Endothelial cell of umbilical vein (primary cell): ENCODE results near the gene TMEM178B. TPM values are rescaled to one million over a fixed set of nuclear protein-coding genes. Genes with fewer than 3 reads are reported as not detected.
"Not testable (repeated sequence)": the region's sequence is repeated elsewhere in the genome, so short reads cannot be mapped to it uniquely, and the experiment has no call there.

Source experiments
- BruUV-seq: library from RNA; stranded (reverse); fragments of 400-500 nt; replicated peaks from 2 replicates; lab custom pipeline; 2021; lab: Mats Ljungman, UMichigan
- CTCF ChIA-PET: fragments of 300-600, 350-600 bp; sonication (Branson Sonifier 250); formaldehyde crosslinking; loops from one replicate; lab custom pipeline; 2021; ENCODE audit warnings: antibody characterized with exemption, inconsistent platforms; lab: Charles Lee
- POLR2A ChIA-PET: fragments of 300-600, 350-600 bp; sonication (Branson Sonifier 250); formaldehyde crosslinking; loops from one replicate; lab custom pipeline; 2021; ENCODE audit warnings: antibody characterized with exemption, inconsistent platforms; lab: Charles Lee
- DNase-seq: peaks from one replicate; pipeline ENCODE4 v3.0.0-alpha.2; 2011; ENCODE audit warnings: low read depth, low spot score
- FAIRE-seq: peaks from 2 replicates; lab custom pipeline; 2011; peaks lifted over from hg19 to GRCh38; lab: Jason Lieb, UNC
- H2AFZ ChIP-seq: 2 replicates; pipeline ENCODE4 v1.6.0; 2012; ENCODE audit warnings: low read depth, low read length, control low read depth, inconsistent platforms
- H3K27ac ChIP-seq: 2 replicates; pipeline ENCODE4 v1.5.1; 2011; ENCODE audit warnings: low read depth, mild to moderate bottlenecking, control low read depth, low read length, moderate library complexity; ENCODE audit not compliant: insufficient read depth
- H3K27me3 ChIP-seq, 2 experiments: 2 replicates each; pipeline versions ENCODE4 v1.6.0 to v1.6.1; 2011; ENCODE audit warnings: low read length in 2 of 2, mixed read lengths in 1 of 2; ENCODE audit not compliant: control insufficient read depth in 2 of 2, insufficient read depth in 2 of 2
- H3K36me3 ChIP-seq, 2 experiments: 2 replicates in 1 of 2; 3 replicates in 1 of 2; pipeline ENCODE4 v1.5.1; 2011; ENCODE audit warnings: low read length in 2 of 2, mild to moderate bottlenecking in 1 of 2, moderate library complexity in 1 of 2; ENCODE audit not compliant: control insufficient read depth in 2 of 2, insufficient read depth in 2 of 2; ENCODE audit errors: extremely low read depth in 1 of 2
- H3K4me1 ChIP-seq: 3 replicates; pipeline ENCODE4 v1.5.1; 2011; ENCODE audit warnings: mild to moderate bottlenecking, low read length; ENCODE audit not compliant: control insufficient read depth, insufficient read depth; ENCODE audit errors: extremely low read depth
- H3K4me2 ChIP-seq: 2 replicates; pipeline ENCODE4 v1.6.1; 2011; ENCODE audit warnings: low read length, control low read depth, mixed read lengths; ENCODE audit not compliant: insufficient read depth
- H3K4me3 ChIP-seq, 3 experiments: fragments of 200-600 bp in 1 of 3; sonication (generic), shearing (Covaris generic) in 1 of 3; replicated peaks in 1 of 3; 2 replicates each; pipeline ENCODE4 v1.5.1; 2011 to 2016; ENCODE audit warnings: control low read depth in 3 of 3, low read length in 3 of 3, mild to moderate bottlenecking in 2 of 3, inconsistent platforms in 1 of 3, low read depth in 1 of 3, moderate library complexity in 1 of 3; ENCODE audit not compliant: insufficient read depth in 1 of 3
- H3K79me2 ChIP-seq: 2 replicates; pipeline ENCODE4 v1.6.0; 2012; ENCODE audit warnings: low read length, inconsistent platforms; ENCODE audit not compliant: control insufficient read depth, insufficient read depth
- H3K9ac ChIP-seq: replicated peaks from 2 replicates; pipeline ENCODE3; 2011; ENCODE audit warnings: low read length, control low read depth; ENCODE audit not compliant: insufficient read depth; ENCODE audit errors: extremely low read depth
- H3K9me1 ChIP-seq: replicated peaks from 3 replicates; pipeline ENCODE4 v1.6.0; 2011; ENCODE audit warnings: mild to moderate bottlenecking, low read length; ENCODE audit not compliant: control insufficient read depth, insufficient read depth; ENCODE audit errors: extremely low read depth
- H3K9me3 ChIP-seq: replicated peaks from 2 replicates; pipeline ENCODE4 v1.5.1; 2012; ENCODE audit warnings: low read length, inconsistent platforms; ENCODE audit not compliant: control insufficient read depth, insufficient read depth
- H4K20me1 ChIP-seq: replicated peaks from 2 replicates; pipeline ENCODE3; 2011; ENCODE audit warnings: mild to moderate bottlenecking, low read length; ENCODE audit not compliant: control insufficient read depth, insufficient read depth; ENCODE audit errors: extremely low read depth
- EZH2 ChIP-seq: IDR thresholded peaks from 2 replicates; pipeline ENCODE4 v1.6.1; 2012; ENCODE audit warnings: borderline replicate concordance, low read depth, mild to moderate bottlenecking, moderate library complexity, low read length, inconsistent platforms; ENCODE audit not compliant: severe bottlenecking
- FOS ChIP-seq: IDR thresholded peaks from 2 replicates; pipeline ENCODE4 v1.6.1; 2011; ENCODE audit warnings: mild to moderate bottlenecking, low read length, moderate library complexity, borderline replicate concordance; ENCODE audit not compliant: insufficient read depth
- GATA2 ChIP-seq: IDR thresholded peaks from 2 replicates; pipeline ENCODE4 v1.7.0; 2011; ENCODE audit warnings: low read depth, mild to moderate bottlenecking, moderate library complexity, mixed read lengths, low read length; ENCODE audit not compliant: insufficient read length, insufficient read depth
- JUN ChIP-seq: IDR thresholded peaks from 2 replicates; pipeline ENCODE4 v1.6.1; 2011; ENCODE audit warnings: borderline replicate concordance, low read depth; ENCODE audit not compliant: insufficient read length, insufficient read depth
- MAX ChIP-seq: IDR thresholded peaks from 2 replicates; pipeline ENCODE4 v1.6.1; 2011; ENCODE audit not compliant: insufficient read depth, insufficient read length
- MYC ChIP-seq: IDR thresholded peaks from one replicate; pipeline ENCODE4 v1.6.1; 2011; ENCODE audit warnings: mild to moderate bottlenecking, low read depth, low read length
- POLR2A ChIP-seq: IDR thresholded peaks from 2 replicates; pipeline ENCODE4 v1.6.1; 2012; ENCODE audit warnings: low read depth, mild to moderate bottlenecking, control low read depth, low read length
- POLR2AphosphoS5 ChIP-seq: IDR thresholded peaks from 2 replicates; pipeline ENCODE4 v1.6.1; 2012; ENCODE audit warnings: low read depth, mild to moderate bottlenecking, control low read depth, low read length, moderate library complexity; ENCODE audit not compliant: insufficient read depth
- dilution Hi-C: fragments of 300-500 bp; cut with MboI; formaldehyde crosslinking; loops from one replicate; pipeline ENCODE4 v1.15.0; 2019; ENCODE audit warnings: low sequenced_read_pairs; ENCODE audit not compliant: extremely low pct_ligation_motif_present
- intact Hi-C: fragments of 100-400 bp; cut with micrococcal nuclease; formaldehyde crosslinking; loops from one replicate; pipeline ENCODE4 v1.10.0; 2022
- polyA plus RNA-seq, 4 experiments: library from polyadenylated mRNA; depleted of rRNA in 3 of 4; stranded (reverse) in 3 of 4; unstranded in 1 of 4; fragments of >200 nt; gene quantifications; 2 replicates each; pipeline versions ENCODE4 v1.2.1 to v1.2.3, GENCODE V29; 2011 to 2012; ENCODE audit warnings: missing spikeins in 1 of 4
- total RNA-seq: library from RNA; stranded (reverse); gene quantifications from 2 replicates; pipeline ENCODE4 v1.2.3, GENCODE V29; 2021
- TF ChIP-seq, protein P1 (sequence below), 2 donors: IDR thresholded peaks; 1 replicate in 1 of 2; 2 replicates in 1 of 2; pipeline ENCODE4 v1.5.1; 2011; ENCODE audit warnings: low read length in 2 of 2, mild to moderate bottlenecking in 2 of 2, moderate library complexity in 2 of 2, control low read depth in 1 of 2, inconsistent platforms in 1 of 2, low read depth in 1 of 2; ENCODE audit not compliant: insufficient read depth in 1 of 2; ENCODE audit errors: extremely low read depth in 1 of 2

Gene TMEM178B
- total and polyA plus RNA-seq, 2 donors (not counting 3 experiments of a cell fraction or from before 2014, with no cell fraction given): not detected

- Histone ChIP-seq H4K20me1 (no peaks in the 10 kb centered on the region), H3K4me2 (no peak overlapping the region), H2AFZ (no peak overlapping the region), H3K9me1 (no peaks in the 10 kb centered on the region), H3K4me1 (no peaks in the 10 kb centered on the region), H3K4me3 (no peak overlapping the region), H3K79me2 (no peaks in the 10 kb centered on the region), H3K27me3 (no peaks in the 10 kb centered on the region), H3K9me3 (no peaks in the 10 kb centered on the region), H3K9ac (no peak overlapping the region), H3K27ac (no peak overlapping the region), H3K36me3 (no peaks in the 10 kb centered on the region)
- dilution Hi-C loops (no loop called here), intact Hi-C loops (no loop called here)
- POLR2A ChIA-PET: no interaction called here
- FAIRE-seq (no peak), DNase-seq (no peak)
- CTCF ChIA-PET: no interaction called here
- TF ChIP-seq MYC: no peak
- no peak for TF ChIP-seq EZH2
- TF ChIP-seq FOS: no peak
- TF ChIP-seq POLR2A: no peak
- TF ChIP-seq GATA2: no peak
- TF ChIP-seq, protein P1, sequence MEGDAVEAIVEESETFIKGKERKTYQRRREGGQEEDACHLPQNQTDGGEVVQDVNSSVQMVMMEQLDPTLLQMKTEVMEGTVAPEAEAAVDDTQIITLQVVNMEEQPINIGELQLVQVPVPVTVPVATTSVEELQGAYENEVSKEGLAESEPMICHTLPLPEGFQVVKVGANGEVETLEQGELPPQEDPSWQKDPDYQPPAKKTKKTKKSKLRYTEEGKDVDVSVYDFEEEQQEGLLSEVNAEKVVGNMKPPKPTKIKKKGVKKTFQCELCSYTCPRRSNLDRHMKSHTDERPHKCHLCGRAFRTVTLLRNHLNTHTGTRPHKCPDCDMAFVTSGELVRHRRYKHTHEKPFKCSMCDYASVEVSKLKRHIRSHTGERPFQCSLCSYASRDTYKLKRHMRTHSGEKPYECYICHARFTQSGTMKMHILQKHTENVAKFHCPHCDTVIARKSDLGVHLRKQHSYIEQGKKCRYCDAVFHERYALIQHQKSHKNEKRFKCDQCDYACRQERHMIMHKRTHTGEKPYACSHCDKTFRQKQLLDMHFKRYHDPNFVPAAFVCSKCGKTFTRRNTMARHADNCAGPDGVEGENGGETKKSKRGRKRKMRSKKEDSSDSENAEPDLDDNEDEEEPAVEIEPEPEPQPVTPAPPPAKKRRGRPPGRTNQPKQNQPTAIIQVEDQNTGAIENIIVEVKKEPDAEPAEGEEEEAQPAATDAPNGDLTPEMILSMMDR (IDR thresholded peaks at IDR 0.05; ENCODE audit: extremely low read depth in 1 of 2, insufficient read depth in 1 of 2, low read depth in 1 of 2, low read length in 2 of 2): no peak
- no peak for TF ChIP-seq JUN
- TF ChIP-seq MAX: no peak
- no peak for TF ChIP-seq POLR2AphosphoS5
- no TSS peak for BruUV-seq
Measured at GRCh38 chr7:141115965-141116364, 42.1 kb downstream of the TMEM178B start.

DNA sequence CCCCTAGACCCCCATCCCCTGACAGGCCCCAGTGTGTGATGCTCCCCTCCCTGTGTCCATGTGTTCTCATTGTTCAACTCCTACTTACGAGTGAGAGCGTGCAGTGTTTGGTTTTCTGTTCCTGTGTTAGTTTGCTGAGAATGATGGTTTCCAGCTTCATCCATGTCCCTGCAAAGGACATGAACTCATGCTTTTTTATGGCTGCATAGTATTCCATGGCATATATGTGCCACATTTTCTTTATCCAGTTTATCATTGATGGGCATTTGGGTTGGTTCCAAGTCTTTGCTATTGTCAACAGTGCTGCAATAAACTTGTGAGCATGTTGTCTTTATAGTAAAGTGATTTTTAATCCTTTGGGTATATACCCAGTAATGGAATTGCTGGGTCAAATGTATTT, 42.8 kb downstream of the TMEM178B start:
- BruUV-seq, H3K4me2 ChIP-seq, H3K79me2 ChIP-seq, H3K9me3 ChIP-seq, POLR2A ChIA-PET, H3K27me3 ChIP-seq, H3K36me3 ChIP-seq, H3K4me3 ChIP-seq, H3K27ac ChIP-seq, CTCF ChIA-PET, H4K20me1 ChIP-seq, dilution Hi-C loops, H3K9ac ChIP-seq, H2AFZ ChIP-seq, H3K4me1 ChIP-seq, DNase-seq, FAIRE-seq, H3K9me1 ChIP-seq, intact Hi-C loops: not testable (repeated sequence)
